NCI-H446 treated with DMSO at 0.1 percent for 48 hours (cell line): ENCODE data around the gene CELF2.
"Not testable (repeated sequence)": the region's sequence is repeated elsewhere in the genome, so short reads cannot be mapped to it uniquely, and the experiment has no call there.

Source experiments
- DNase-seq: peaks from one replicate; lab custom pipeline; 2025; lab: John Stamatoyannopoulos, UW

Gene CELF2

GRCh38 chr10:11017570-11018431 lies at the start of gene CELF2:
Gene CELF2 (plus strand): TSS chr10:11017872. CDS start chr10:11018090, 218 bp downstream.
- no peak for DNase-seq

DNA sequence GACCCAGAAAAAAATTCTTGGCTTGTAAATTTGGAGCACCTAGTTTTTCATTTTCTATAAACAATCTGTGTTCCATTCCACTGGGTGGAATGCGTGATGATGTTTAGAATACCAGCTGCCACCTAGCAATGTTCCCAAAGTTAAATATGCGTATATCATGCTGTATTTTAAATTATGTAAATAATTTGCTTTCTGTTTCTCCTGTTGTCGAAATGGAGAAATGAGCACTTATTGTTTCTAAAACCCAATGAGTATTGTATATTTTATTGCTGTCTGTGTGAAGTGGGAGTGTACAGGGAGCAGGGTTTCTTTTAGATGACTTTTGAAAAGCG lies 49.4 kb upstream of the CELF2 start:
- DNase-seq, result no peak

GRCh38 chr10:10973310-10973709 lies 44.4 kb upstream of the CELF2 start:
- no peak for DNase-seq

- no peak for DNase-seq
Measured at GRCh38 chr10:10975647-10976046, 42.0 kb upstream of the CELF2 start.

DNA sequence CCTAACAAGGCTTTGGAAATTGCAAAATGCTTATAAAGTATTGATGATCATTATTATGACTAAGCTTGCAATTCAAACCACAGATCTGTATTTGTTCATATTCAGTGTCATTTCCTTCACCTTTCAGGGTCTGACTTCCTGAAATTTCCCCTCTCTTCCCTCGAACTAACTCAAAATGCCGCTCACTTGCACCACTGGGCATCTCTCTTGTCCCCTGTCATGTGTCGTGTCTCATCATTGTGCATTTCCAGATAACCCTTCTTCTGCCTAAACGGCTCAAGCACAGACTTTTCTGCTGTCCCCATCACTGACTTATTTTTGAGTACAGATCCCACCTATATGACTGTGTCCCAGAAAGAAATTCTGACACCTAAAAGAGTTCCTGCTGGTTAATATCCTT lies 41.0 kb upstream of the CELF2 start:
- no peak for DNase-seq

DNA sequence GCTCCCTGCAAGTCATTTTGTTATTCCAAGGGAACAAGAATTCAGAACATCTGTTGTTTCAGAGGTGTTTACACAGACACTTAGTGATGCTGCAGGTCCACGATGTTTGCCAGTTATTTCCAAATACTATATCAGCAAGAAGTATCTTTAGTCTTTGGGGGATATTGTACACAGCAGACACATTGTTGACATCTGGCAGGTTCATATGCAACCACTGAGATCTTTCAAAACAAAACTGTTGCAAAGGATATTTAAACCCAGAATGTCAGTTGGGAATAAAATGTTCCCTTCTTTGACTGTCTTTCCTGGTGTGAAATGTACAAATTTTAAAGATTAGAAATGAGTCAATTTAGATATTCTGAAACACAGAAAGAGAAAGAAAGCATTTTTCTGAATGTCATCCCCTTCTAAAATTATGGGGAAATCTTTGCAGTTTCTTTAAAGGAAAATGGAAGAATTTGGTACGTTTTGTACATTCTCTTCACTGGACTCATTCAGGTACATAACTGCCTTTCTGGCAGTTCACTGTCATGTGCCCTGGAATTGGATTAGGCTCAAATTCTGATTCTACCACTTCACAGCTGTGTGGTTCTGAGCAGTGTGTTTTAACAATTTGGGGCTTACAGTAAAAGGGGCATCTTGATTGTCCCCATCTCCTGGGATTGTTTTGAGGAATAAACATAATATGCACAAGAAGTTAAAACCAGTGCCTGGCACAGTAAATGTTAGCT lies 40.3 kb upstream of the CELF2 start:
- DNase-seq, result no peak

GRCh38 chr10:10977978-10978377 lies 39.7 kb upstream of the CELF2 start:
- no peak for DNase-seq

GRCh38 chr10:10985361-10985760 lies 32.3 kb upstream of the CELF2 start:
- DNase-seq, result no peak

- DNase-seq, result no peak
Measured at GRCh38 chr10:10986606-10987005, 31.1 kb upstream of the CELF2 start.

DNA sequence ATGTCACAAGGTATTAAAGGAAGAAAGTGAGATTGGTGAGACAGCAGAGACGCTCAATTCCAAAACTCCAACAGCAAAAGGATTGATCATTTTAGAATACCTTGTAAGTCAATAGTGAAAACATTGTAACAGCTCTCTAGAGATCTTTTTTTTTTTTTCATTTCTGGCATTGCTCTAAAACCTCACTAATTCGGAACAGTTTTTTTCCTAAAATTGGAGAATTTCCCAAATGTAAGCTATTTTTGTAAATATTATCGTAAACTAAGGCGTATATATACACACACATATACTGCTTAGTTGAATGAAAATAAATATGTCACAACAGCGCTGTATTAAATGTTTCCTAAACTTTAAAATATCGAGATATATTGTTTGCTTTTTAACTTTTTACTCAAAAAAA lies 30.6 kb upstream of the CELF2 start:
- no peak for DNase-seq

DNA sequence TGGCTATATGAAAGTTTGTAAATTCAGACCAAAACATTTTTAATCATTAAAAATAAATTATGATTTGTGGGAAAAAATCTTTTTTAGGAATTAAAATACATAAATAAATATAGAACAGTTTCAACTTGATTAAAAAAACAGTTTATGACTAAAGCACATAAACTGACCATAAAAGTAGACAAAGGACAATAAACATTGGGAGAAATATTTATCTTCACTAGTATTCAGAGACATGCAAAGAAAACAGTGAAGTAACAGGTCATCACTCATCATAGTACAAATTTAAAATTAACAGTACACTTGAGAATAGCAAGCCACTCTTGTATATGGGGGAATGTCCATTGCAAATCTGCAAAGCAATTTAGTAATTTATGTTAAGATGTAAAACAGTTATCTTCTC lies 28.0 kb upstream of the CELF2 start:
- DNase-seq, result no peak

- DNase-seq, result no peak
Measured at GRCh38 chr10:10991144-10991543, 26.5 kb upstream of the CELF2 start.

- DNase-seq, result no peak
Measured at GRCh38 chr10:10992072-10992471, 25.6 kb upstream of the CELF2 start.

- DNase-seq, result no peak
Measured at GRCh38 chr10:10992961-10993714, 24.5 kb upstream of the CELF2 start.

GRCh38 chr10:10993785-10994184 lies 23.9 kb upstream of the CELF2 start:
- no peak for DNase-seq

- DNase-seq, result no peak
Measured at GRCh38 chr10:10994360-10994759, 23.3 kb upstream of the CELF2 start.

DNA sequence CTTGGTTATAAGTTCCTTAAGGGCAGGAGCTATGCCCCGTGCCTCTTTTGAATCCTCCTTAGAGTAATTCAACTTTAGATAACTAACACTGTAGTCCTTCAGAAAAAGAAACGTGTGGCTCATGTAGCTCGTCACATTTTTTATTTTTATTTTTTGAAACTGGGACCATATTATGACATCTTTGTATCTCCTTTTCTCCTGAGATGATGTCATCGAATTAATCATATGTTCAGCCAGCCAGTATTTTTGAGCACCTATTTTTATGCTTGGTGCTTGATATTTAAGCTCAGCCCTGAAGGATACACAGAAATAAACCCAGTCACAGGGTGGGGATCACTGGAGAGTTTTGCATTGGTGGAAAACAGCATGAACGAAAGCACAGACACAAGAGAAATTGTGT lies 22.6 kb upstream of the CELF2 start:
- no peak for DNase-seq

GRCh38 chr10:10996966-10997620 lies 20.6 kb upstream of the CELF2 start:
- no peak for DNase-seq

DNA sequence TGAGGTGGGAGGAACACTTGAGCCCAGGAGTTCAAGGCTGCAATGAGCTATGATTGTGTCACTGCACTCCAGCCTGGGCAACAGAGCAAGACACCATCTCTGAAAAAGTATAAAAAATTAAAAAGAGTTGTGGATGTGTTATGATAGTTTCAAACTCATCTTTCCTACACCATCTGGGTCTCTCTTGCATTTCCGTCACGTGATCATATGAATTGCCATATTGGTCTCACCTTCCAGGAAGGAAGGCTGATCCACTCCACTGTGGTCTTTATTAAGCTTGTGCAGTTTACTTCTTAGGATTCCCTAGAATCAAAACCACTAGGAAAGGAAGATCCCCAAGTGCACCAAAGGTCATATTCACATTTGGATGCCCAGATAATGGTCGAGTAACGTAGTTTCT lies 18.2 kb upstream of the CELF2 start:
- DNase-seq, result not testable (repeated sequence)

DNA sequence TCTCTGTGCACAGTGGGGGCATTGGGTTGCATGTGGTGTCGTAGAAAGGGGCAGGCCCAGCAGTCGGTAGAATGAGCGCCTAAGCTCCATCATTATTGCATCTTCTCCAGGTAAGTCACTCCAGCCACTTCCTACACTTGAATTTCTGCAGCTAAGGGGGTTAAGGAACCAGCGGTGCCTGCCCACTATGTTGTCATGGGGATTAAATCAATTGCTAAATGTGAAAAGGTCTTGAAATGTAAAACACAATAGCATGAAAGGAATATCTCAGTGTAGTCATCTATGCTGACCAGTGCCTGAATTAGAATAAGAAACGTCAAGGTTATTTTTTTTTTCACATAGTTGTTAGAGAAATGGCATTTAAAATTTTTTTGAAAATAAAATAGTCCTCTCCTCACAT lies 15.2 kb upstream of the CELF2 start:
- no peak for DNase-seq

- DNase-seq, result no peak
Measured at GRCh38 chr10:11002916-11003315, 14.8 kb upstream of the CELF2 start.

GRCh38 chr10:11003679-11004078 lies 14.0 kb upstream of the CELF2 start:
- no peak for DNase-seq
